ENCODE data around the gene SPATA13. TPM values are rescaled to one million over a fixed set of nuclear protein-coding genes. Genes with fewer than 3 reads are reported as not detected.

The SPATA13 gene
- total and polyA plus RNA-seq, 2 experiments from 2014 or later: 2.4 to 4.6 TPM

DNA sequence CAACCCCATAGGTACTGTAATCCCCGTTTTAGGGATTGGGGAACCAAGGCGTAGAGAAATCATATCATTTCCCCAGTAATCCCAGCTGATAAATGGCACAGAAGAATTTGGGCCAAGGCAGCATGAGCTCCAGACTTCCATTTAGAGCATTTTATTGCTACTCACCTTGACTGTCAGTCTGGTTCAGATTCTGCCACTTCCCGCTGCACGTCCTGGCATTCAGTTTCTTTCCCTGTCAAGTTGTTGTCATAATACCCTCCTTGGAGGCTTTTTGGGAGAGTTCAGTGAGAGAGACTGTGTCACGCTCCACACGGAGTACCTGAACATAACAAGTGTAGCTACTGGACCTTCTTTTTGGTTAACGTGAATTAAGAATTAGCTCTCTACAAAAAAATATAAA is 141.4 kb downstream of the SPATA13 start:
- no peak for DNase-seq
- H3K9me2 ChIP-seq (ENCODE audit: insufficient read depth): no peaks in the 10 kb centered on the region
- H4K20me1 ChIP-seq (ENCODE audit: insufficient read depth): no peaks in the 10 kb centered on the region
- H3K9ac ChIP-seq: no peak overlapping the region
- no peaks in the 10 kb centered on the region for H3K79me2 ChIP-seq (ENCODE audit: insufficient read depth)
- no peak overlapping the region for H3K27ac ChIP-seq
- WGBS, 2 experiments (ENCODE audit: low coverage in 1 of 2, low lambda C conversion rate in 2 of 2, missing lambda C conversion rate in 2 of 2): 86 to 88% methylated on average over 7 of the region's 7 CpGs
- H2AFZ ChIP-seq: no peak overlapping the region
- peaks cover 5% of the 10 kb centered on the region; the same call in 1 of the 2 replicates for H3F3A ChIP-seq (ENCODE audit: insufficient read depth)
- H3K4me2 ChIP-seq (ENCODE audit: unreplicated experiment): no peak overlapping the region
- peaks cover 8% of the 10 kb centered on the region; the same call in 1 of the 2 replicates for H3K4me1 ChIP-seq (ENCODE audit: insufficient read depth)
- no peak for TF ChIP-seq EZH2phosphoT487 (IDR thresholded peaks at IDR 0.05; ENCODE audit: insufficient read depth, low read depth)
- no peak for TF ChIP-seq EZH2 (IDR thresholded peaks at IDR 0.05; ENCODE audit: insufficient read depth, poor library complexity, severe bottlenecking)
- no peak overlapping the region for H3K4me3 ChIP-seq
- in situ Hi-C loops (cut with MboI): no loop called here
- H3K36me3 ChIP-seq (ENCODE audit: low read depth): no peaks in the 10 kb centered on the region
- H3K9me3 ChIP-seq (ENCODE audit: low read depth): no peaks in the 10 kb centered on the region
- no peaks in the 10 kb centered on the region for H3K27me3 ChIP-seq (replicated peaks; ENCODE audit: insufficient read depth)

DNA sequence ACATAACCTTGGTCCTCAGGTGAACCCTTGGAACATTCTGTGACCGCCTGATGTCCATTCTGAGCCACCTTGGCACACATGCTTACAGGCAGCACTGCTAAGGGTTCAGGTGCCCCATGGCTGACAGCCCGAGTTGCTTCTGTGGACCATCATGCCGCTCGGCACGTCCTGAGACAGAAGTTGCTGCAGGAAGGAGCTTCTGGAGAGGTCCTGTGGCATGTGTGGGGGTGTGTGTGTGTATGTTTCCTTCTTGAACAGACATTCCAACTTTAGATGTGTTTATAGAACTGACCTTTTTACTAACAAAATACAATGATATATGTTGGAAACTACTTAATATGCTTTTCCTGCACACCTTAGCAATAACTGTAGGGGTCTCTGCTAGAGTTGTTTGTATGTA is 144.1 kb downstream of the SPATA13 start:
- Histone ChIP-seq H3K27me3 (replicated peaks; ENCODE audit: insufficient read depth) (no peaks in the 10 kb centered on the region), H3K4me1 (ENCODE audit: insufficient read depth) (peaks cover 8% of the 10 kb centered on the region; the same call in 1 of the 2 replicates), H2AFZ (no peak overlapping the region), H3K27ac (no peak overlapping the region), H4K20me1 (ENCODE audit: insufficient read depth) (no peaks in the 10 kb centered on the region), H3K9ac (no peak overlapping the region), H3F3A (ENCODE audit: insufficient read depth) (peaks cover 5% of the 10 kb centered on the region; the same call in 1 of the 2 replicates), H3K4me2 (ENCODE audit: unreplicated experiment) (no peak overlapping the region), H3K79me2 (ENCODE audit: insufficient read depth) (no peaks in the 10 kb centered on the region), H3K4me3 (no peak overlapping the region), H3K36me3 (ENCODE audit: low read depth) (no peaks in the 10 kb centered on the region), H3K9me3 (ENCODE audit: low read depth) (no peaks in the 10 kb centered on the region), H3K9me2 (ENCODE audit: insufficient read depth) (no peaks in the 10 kb centered on the region)
- in situ Hi-C loops (cut with MboI): no loop called here
- no peak for DNase-seq
- WGBS, 2 experiments (ENCODE audit: low coverage in 1 of 2, low lambda C conversion rate in 2 of 2, missing lambda C conversion rate in 2 of 2): 95 to 100% methylated on average over 5 of the region's 5 CpGs
- TF ChIP-seq EZH2 (IDR thresholded peaks at IDR 0.05; ENCODE audit: insufficient read depth, poor library complexity, severe bottlenecking) (no peak), EZH2phosphoT487 (IDR thresholded peaks at IDR 0.05; ENCODE audit: insufficient read depth, low read depth) (no peak)

DNA sequence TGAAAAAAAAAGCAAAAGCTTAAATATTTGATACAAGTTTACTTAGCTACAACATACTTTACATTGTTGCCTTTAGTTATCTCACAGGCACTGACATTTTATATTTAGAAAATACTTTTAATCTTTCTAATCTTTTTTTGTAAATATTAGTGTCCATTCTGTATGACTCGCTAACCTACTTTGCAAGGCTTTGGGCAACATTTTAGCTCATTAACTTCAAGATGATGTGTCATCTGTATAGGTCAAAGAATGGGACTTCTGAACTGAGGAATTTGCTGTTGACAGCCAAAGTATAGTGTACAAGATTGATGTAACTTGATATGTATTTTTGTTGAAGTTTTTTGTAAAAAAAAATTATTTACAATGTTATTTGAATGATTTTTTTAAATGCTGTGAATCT is 146.1 kb downstream of the SPATA13 start:
- WGBS, 2 experiments (ENCODE audit: low coverage in 1 of 2, low lambda C conversion rate in 2 of 2, missing lambda C conversion rate in 2 of 2): 79 to 88% methylated on average over 1 of the region's 1 CpG
- Histone ChIP-seq H3K9me3 (ENCODE audit: low read depth) (no peaks in the 10 kb centered on the region), H4K20me1 (ENCODE audit: insufficient read depth) (no peaks in the 10 kb centered on the region), H3K4me3 (no peak overlapping the region), H3K9ac (no peak overlapping the region), H3K4me2 (ENCODE audit: unreplicated experiment) (no peak overlapping the region), H3K27me3 (replicated peaks; ENCODE audit: insufficient read depth) (no peaks in the 10 kb centered on the region), H3K27ac (no peak overlapping the region), H3F3A (ENCODE audit: insufficient read depth) (peaks cover 5% of the 10 kb centered on the region; the same call in 1 of the 2 replicates), H3K9me2 (ENCODE audit: insufficient read depth) (no peaks in the 10 kb centered on the region), H3K79me2 (ENCODE audit: insufficient read depth) (no peaks in the 10 kb centered on the region), H3K36me3 (ENCODE audit: low read depth) (no peaks in the 10 kb centered on the region), H3K4me1 (ENCODE audit: insufficient read depth) (peaks cover 8% of the 10 kb centered on the region; the same call in 1 of the 2 replicates), H2AFZ (no peak overlapping the region)
- in situ Hi-C loops (cut with MboI): no loop called here
- peak; percentile 66 for DNase-seq
- no peak for TF ChIP-seq EZH2phosphoT487 (IDR thresholded peaks at IDR 0.05; ENCODE audit: insufficient read depth, low read depth)
- no peak for TF ChIP-seq EZH2 (IDR thresholded peaks at IDR 0.05; ENCODE audit: insufficient read depth, poor library complexity, severe bottlenecking)

DNA sequence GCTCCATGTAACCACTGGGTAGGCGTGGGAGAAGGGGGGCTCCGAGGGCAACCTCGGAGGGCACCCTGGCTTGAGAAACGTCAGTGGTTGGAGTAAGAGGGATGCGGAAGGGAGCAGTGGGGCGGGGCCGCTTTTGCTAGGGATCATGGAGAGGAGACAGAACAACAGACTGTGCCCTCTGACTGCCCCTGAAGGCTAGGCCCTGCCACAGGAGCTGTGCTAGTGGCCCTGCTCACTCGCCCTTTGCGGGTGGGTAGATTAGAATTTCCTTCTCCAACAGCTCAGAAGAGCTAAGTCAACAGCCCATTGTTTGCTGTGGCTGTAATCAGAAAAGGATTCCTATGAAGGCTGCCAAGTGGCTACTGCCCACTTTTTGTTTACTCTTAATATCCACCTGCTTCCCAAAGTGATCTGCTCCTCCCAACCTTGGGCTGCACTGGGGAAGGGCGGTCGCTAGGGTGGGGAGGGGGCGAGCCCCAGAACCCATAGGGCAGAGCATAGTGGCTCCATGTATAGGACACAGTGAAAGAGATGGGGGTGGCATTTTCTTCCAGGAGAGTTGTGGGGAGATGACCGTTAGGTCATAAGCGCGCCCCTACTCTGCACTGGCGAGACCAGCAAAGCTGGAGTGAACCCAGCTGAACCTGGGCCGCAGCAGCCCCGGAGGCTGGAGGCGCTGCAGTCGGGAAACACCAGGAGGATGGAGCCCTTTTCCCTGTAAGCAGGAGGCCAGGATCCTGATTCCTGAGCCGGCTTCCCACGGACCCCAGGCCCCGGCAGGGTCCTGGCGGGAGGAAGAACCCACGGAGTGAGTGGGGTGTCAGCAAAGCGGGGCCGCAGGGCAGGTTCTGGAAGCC is 146.9 kb downstream of the SPATA13 start:
- Histone ChIP-seq H3K9me3 (ENCODE audit: low read depth) (no peaks in the 10 kb centered on the region), H3K79me2 (ENCODE audit: insufficient read depth) (no peaks in the 10 kb centered on the region), H3K9ac (no peak overlapping the region), H4K20me1 (ENCODE audit: insufficient read depth) (no peaks in the 10 kb centered on the region), H3K27ac (no peak overlapping the region), H2AFZ (no peak overlapping the region), H3K4me3 (no peak overlapping the region), H3K27me3 (replicated peaks; ENCODE audit: insufficient read depth) (no peaks in the 10 kb centered on the region), H3F3A (ENCODE audit: insufficient read depth) (peaks cover 5% of the 10 kb centered on the region; the same call in 1 of the 2 replicates), H3K36me3 (ENCODE audit: low read depth) (no peaks in the 10 kb centered on the region), H3K9me2 (ENCODE audit: insufficient read depth) (no peaks in the 10 kb centered on the region), H3K4me1 (ENCODE audit: insufficient read depth) (peaks cover 8% of the 10 kb centered on the region; the same call in 1 of the 2 replicates), H3K4me2 (ENCODE audit: unreplicated experiment) (no peak overlapping the region)
- in situ Hi-C loops (cut with MboI): no loop called here
- DNase-seq: no peak
- TF ChIP-seq EZH2phosphoT487 (IDR thresholded peaks at IDR 0.05; ENCODE audit: insufficient read depth, low read depth) (no peak), EZH2 (IDR thresholded peaks at IDR 0.05; ENCODE audit: insufficient read depth, poor library complexity, severe bottlenecking) (no peak)
- 89 to 92% methylated on average over 27 of the region's 27 CpGs for WGBS, 2 experiments (ENCODE audit: low coverage in 1 of 2, low lambda C conversion rate in 2 of 2, missing lambda C conversion rate in 2 of 2)

Data from GM23248 (cell line).